A549 (cell line): Measurements from ENCODE around the gene VSTM4.

Experiments used
- BCL3 ChIP-seq: fragments of >200 bp; sonication (Bioruptor Twin); formaldehyde crosslinking; IDR thresholded peaks from 3 replicates; pipeline ENCODE4 v1.6.1; 2016
- CHD4 ChIP-seq: fragments of 200-600 bp; sonication (generic); IDR thresholded peaks from 2 replicates; pipeline ENCODE4 v1.6.1; 2016; ENCODE audit warnings: antibody characterized with exemption, mild to moderate bottlenecking, borderline replicate concordance
- CTCF ChIP-seq: fragments of >200 bp; sonication (Bioruptor Twin); formaldehyde crosslinking; IDR thresholded peaks from 3 replicates; pipeline ENCODE4 v1.5.1; 2016
- EHMT2 ChIP-seq: fragments of 200-600 bp; sonication (generic); IDR thresholded peaks from 2 replicates; pipeline ENCODE4 v1.6.1; 2016; ENCODE audit warnings: antibody characterized with exemption, low read depth, mild to moderate bottlenecking, moderate library complexity
- EP300 ChIP-seq, 2 experiments: fragments of >200 bp; sonication (Bioruptor Twin); formaldehyde crosslinking; IDR thresholded peaks; 2 replicates in 1 of 2; 3 replicates in 1 of 2; pipeline ENCODE4 v1.6.1; 2016 to 2017
- MAFK ChIP-seq: fragments of 450-650 bp; IDR thresholded peaks from 2 replicates; pipeline ENCODE4 v1.6.1; 2014; ENCODE audit not compliant: partially characterized antibody
- MYC ChIP-seq: IDR thresholded peaks from 2 replicates; pipeline ENCODE4 v1.6.1; 2012; ENCODE audit warnings: mild to moderate bottlenecking, inconsistent platforms, low read length, improper control_type of control experiment, borderline replicate concordance
- POLR2A ChIP-seq: IDR thresholded peaks from 2 replicates; pipeline ENCODE4 v1.6.1; 2012; ENCODE audit warnings: mild to moderate bottlenecking, low read length
- REST ChIP-seq: fragments of 200-600 bp; sonication (generic); IDR thresholded peaks from 2 replicates; pipeline ENCODE4 v1.6.1; 2016; ENCODE audit warnings: antibody characterized with exemption, mild to moderate bottlenecking, moderate library complexity
- TP53 ChIP-seq: fragments of 250-450 bp; sonication (Bioruptor Pico); IDR thresholded peaks from 2 replicates; pipeline ENCODE4 v1.5.0; 2021; ENCODE audit warnings: mild to moderate bottlenecking, moderate library complexity
- ZC3H11A ChIP-seq: fragments of 450-650 bp; IDR thresholded peaks from 2 replicates; pipeline ENCODE4 v1.6.1; 2014; ENCODE audit warnings: antibody characterized with exemption, mild to moderate bottlenecking

- TF ChIP-seq POLR2A (no peak), REST (no peak), CTCF (no peak), BCL3 (no peak), EHMT2 (no peak), EP300 (IDR thresholded peaks at IDR 0.05) (no peak), TP53 (no peak), ZC3H11A (no peak), MAFK (no peak), MYC (no peak), CHD4 (no peak)
Measured at GRCh38 chr10:48970654-48971053, 144.7 kb downstream of the VSTM4 start.
